AG04450 (cell line): Measurements from ENCODE around the gene R3HDML. TPM values are rescaled to one million over a fixed set of nuclear protein-coding genes. Genes with fewer than 3 reads are reported as not detected.

Experiments used
- CTCF ChIA-PET: fragments of 300-600, 350-600 bp; formaldehyde crosslinking; extraction: SDS; loops from one replicate; lab custom pipeline; 2022; ENCODE audit warnings: antibody characterized with exemption, inconsistent platforms; lab: Charles Lee
- POLR2A ChIA-PET: fragments of 350-600 bp; formaldehyde crosslinking; extraction: SDS; loops from one replicate; lab custom pipeline; 2021; ENCODE audit warnings: antibody characterized with exemption, inconsistent platforms; lab: Yijun Ruan, JAX
- DNase-seq: peaks from one replicate; pipeline ENCODE4 v3.0.0-alpha.2; 2011; ENCODE audit warnings: low read depth, low spot score
- H3K27ac ChIP-seq: one replicate; pipeline ENCODE4 v1.5.1; 2012; ENCODE audit warnings: low read depth, low read length, control low read depth
- H3K27me3 ChIP-seq: one replicate; pipeline ENCODE4 v1.6.0; 2012; ENCODE audit warnings: low read length; ENCODE audit not compliant: control insufficient read depth, insufficient read depth
- H3K4me3 ChIP-seq: 2 replicates; pipeline ENCODE4 v1.5.1; 2011; ENCODE audit warnings: mild to moderate bottlenecking, low read depth, low read length, control low read depth
- H3K9me3 ChIP-seq: 2 replicates; pipeline ENCODE4 v1.5.1; 2012; ENCODE audit warnings: low read length; ENCODE audit not compliant: control insufficient read depth, insufficient read depth
- CTCF ChIP-seq: IDR thresholded peaks from 2 replicates; pipeline ENCODE4 v1.5.1; 2011; ENCODE audit warnings: low read depth, low read length, control low read depth, inconsistent platforms
- polyA plus RNA-seq: library from polyadenylated mRNA; depleted of rRNA; stranded (reverse); fragments of >200 nt; gene quantifications from 2 replicates; pipeline ENCODE4 v1.2.3, GENCODE V29; 2011

R3HDML gene
- polyA plus RNA-seq, 1 experiment = not detected

GRCh38 chr20:44334709-44335108, 2.1 kb upstream of the R3HDML start:
- CTCF ChIA-PET = no interaction called here
- POLR2A ChIA-PET = no interaction called here
- H3K27me3 ChIP-seq = peaks cover 33% of the 10 kb centered on the region
- TF ChIP-seq CTCF = no peak
- no peak for DNase-seq
- no peaks in the 10 kb centered on the region for H3K9me3 ChIP-seq
- H3K27ac ChIP-seq = no peak overlapping the region
- H3K4me3 ChIP-seq = no peak overlapping the region

GRCh38 chr20:44335675-44336074, 1.2 kb upstream of the R3HDML start:
- peaks cover 30% of the 10 kb centered on the region for H3K27me3 ChIP-seq
- DNase-seq = no peak
- POLR2A ChIA-PET = interaction anchor here (0.6 kb wide), 1 partner anchor 1600 kb away, joined by 3 read pairs; no protein-coding TSS in a partner anchor
- no peak overlapping the region for H3K27ac ChIP-seq
- H3K4me3 ChIP-seq = no peak overlapping the region
- CTCF ChIA-PET = no interaction called here
- no peaks in the 10 kb centered on the region for H3K9me3 ChIP-seq
- TF ChIP-seq CTCF = no peak

GRCh38 chr20:44336086-44336485, 757 bp upstream of the R3HDML start:
- H3K27ac ChIP-seq = no peak overlapping the region
- no peak for TF ChIP-seq CTCF
- CTCF ChIA-PET = no interaction called here

GRCh38 chr20:44342248-44342647, 5.4 kb downstream of the R3HDML start:
- no peak for DNase-seq
- no peak overlapping the region for H3K4me3 ChIP-seq
- TF ChIP-seq CTCF = no peak
- POLR2A ChIA-PET = no interaction called here
- no peak overlapping the region for H3K27ac ChIP-seq
- H3K9me3 ChIP-seq = no peaks in the 10 kb centered on the region
- peaks cover 16% of the 10 kb centered on the region for H3K27me3 ChIP-seq
- CTCF ChIA-PET = interaction anchor here (1.2 to 1.4 kb wide), 3 partner anchors 31 to 125 kb away, joined by 4 to 5 read pairs (median 5); no protein-coding TSS in a partner anchor

More at GRCh38 chr20:44336086-44336485, 757 bp upstream of the R3HDML start:
- Histone ChIP-seq H3K4me3 (no peak overlapping the region), H3K27me3 (peaks cover 30% of the 10 kb centered on the region), H3K9me3 (no peaks in the 10 kb centered on the region)
- no peak for DNase-seq
- POLR2A ChIA-PET = no interaction called here

- DNase-seq = no peak
- Histone ChIP-seq H3K9me3 (no peaks in the 10 kb centered on the region), H3K27me3 (peaks cover 11% of the 10 kb centered on the region), H3K27ac (no peak overlapping the region), H3K4me3 (no peak overlapping the region)
- ChIA-PET CTCF (interaction anchor here (1.3 to 1.4 kb wide), 2 partner anchors 32 to 126 kb away, joined by 4 to 5 read pairs; no protein-coding TSS in a partner anchor), POLR2A (no interaction called here)
- TF ChIP-seq CTCF = no peak
Observed at GRCh38 chr20:44343162-44343675, 6.4 kb downstream of the R3HDML start.
